Measurements from ENCODE around the gene CRABP1.
"Not testable (repeated sequence)": the region's sequence is repeated elsewhere in the genome, so short reads cannot be mapped to it uniquely, and the experiment has no call there.

The CRABP1 gene

DNA sequence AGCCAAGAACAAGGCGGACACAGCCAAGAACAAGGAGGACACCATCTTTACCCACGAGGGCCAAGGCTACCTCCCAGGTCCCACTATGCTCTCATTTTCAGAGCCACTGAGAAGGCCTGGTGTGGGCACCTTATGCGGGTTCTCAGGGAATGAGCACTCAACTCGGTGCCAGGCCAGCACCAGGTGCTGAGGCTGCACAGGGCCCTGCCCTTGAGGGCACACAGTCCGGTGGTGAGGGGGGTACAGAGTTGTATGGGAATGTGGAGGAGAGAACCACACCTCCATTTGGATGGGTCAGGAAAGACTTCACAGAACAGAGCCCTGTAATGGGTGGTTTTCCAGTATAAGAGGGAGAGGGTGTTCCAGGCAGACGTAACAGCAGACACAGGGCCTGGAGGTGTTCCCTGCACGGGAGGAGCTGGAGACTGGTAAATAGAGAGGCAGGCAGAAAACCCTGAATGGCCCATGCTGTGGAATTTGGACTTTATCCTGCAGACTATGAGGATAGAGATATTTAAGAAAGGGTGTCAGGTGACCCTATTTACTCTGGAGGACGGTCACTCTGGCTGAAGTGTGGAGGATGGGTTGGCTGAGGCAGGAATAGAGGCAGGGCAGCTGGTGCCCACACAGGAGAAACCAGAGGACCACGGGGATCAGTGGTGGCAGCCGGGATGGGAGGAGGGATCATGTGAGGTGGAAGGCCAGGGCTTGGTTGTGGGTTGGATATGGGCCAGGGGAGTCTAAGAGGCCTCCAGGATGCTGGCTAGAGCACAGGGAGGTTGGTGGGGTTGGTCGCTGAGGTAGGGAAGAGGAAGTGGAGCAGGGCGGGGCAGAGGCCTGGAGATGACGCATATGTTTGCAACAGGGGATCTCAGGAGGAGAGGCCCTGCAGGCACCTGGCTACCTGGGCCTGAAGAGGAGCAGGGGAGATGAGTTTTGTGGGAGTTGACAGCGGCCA lies 34.6 kb downstream of the CRABP1 start:
- DNase-seq (ENCODE audit: low read depth), result no peak

DNA sequence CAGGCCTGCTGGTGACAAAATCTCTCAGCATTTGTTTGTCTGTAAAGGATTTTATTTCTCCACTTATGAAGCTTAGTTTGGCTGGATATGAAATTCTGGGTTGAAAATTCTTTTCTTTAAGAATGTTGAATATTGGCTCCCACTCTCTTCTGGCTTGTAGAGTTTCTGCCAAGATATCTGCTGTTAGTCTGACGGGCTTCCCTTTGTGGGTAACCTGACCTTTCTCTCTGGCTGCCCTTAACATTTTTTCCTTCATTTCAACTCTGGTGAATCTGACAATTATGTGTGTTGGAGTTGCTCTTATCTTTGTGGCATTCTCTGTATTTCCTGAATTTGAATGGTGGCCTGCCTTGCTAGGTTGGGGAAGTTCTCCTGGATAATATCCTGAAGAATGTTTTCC lies 40.0 kb downstream of the CRABP1 start:
- not testable (repeated sequence) for DNase-seq (ENCODE audit: low read depth)

GRCh38 chr15:78382114-78382880 lies 42.1 kb downstream of the CRABP1 start:
- DNase-seq (ENCODE audit: low read depth), result no peak

- no peak for DNase-seq (ENCODE audit: low read depth)
Observed at GRCh38 chr15:78384651-78385050, 44.5 kb downstream of the CRABP1 start.

GRCh38 chr15:78387246-78388037 lies 47.3 kb downstream of the CRABP1 start:
- DNase-seq (ENCODE audit: low read depth), result no peak

DNA sequence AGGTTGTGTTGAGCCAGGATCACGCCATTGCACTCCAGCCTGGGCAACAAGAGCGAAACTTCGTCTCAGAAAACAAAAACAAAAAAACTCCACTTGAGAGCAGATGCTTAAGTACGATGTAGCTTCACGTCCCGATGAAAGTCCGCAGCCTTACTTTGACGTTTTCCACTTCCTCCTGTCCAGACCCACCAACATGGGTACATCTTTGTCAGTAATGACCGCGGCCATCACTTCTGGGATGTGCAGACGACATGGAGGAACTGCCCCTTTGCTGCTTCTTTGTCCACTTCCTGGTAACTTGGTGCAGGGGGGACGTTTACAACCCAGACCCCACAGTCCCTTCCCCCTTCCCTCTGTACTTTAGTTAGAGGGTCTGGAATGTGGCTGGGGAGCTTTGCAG lies 48.7 kb downstream of the CRABP1 start:
- no peak for DNase-seq (ENCODE audit: low read depth)

DNA sequence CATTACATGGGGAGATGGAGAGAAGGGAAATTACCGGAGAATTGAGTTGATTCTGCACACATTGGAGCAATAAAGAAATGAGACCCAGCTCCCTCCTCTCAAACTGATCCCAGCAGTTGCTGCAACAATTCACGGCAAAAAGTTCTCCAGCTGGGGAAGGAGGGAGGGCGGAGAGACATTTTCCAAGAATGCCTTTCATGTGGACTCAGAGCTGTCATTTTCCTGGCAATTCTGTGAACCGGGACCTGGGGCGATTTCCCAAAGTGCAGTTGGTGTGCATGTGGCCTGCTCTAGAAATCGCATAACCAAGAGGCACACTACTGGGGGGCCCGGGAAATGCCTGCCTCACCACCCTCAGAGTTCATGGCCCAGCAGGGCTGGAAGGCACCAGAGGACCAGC lies 49.2 kb downstream of the CRABP1 start:
- DNase-seq (ENCODE audit: low read depth), result peak; percentile 69

DNA sequence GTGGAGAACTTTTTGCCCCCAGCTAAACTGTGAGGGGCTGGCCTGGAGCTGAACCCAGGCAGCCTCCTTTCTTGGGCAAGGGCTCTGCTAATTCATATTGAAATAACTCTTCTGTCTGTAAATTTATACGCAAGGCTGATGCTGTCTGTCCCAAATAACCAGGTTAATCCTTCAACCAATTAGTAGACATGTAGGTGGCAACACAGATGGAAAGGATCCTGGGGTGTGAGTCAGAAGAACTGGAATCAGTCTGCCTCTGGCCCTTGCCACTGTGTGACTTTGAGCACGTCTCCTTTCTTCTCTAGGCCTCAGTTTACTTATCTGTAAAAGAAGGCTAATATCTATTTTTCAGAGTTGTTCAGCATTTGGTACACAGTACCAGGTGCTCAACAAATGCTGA lies 49.6 kb downstream of the CRABP1 start:
- no peak for DNase-seq (ENCODE audit: low read depth)

DNA sequence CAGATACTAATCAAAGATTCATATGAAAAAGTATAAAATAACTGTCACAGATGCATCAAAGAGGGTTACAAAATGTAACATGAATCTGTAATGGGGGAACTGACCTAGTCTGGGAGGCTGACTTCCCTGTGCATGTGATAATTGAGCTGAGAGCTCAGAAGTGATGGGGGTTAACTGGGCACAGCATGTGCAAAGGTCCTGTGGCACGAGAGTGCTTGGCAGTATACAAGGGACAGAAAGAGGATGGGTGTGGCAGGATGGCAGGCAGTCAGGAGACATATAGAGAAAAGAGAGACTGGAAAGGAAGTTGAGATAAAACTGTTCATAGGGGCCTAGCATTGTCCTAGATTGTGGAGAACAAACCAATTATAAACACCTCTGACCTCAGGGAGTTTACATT lies 50.1 kb downstream of the CRABP1 start:
- no peak for DNase-seq (ENCODE audit: low read depth)

DNA sequence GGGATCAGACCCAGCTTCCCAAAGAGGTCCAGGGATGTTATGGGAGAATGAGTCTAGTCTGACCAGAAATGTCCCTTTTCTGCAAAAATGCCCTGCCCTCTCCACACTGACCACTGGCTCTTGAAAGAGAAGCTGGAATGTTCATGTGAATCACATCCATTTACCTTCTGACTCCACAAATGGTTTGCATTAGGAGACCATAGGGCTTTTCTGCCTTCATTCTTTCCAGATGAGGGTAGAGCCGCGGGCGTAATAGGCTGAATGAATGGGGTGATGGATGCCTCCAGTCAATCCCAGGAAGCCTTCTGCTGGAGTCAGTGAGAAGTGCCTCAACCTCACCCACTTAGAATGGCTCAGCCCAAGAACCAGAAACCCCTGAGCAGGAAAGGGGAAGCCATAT lies 50.7 kb downstream of the CRABP1 start:
- peak; percentile 84 for DNase-seq (ENCODE audit: low read depth)

GRCh38 chr15:78391781-78392180 lies 51.6 kb downstream of the CRABP1 start:
- DNase-seq (ENCODE audit: low read depth), result no peak

DNA sequence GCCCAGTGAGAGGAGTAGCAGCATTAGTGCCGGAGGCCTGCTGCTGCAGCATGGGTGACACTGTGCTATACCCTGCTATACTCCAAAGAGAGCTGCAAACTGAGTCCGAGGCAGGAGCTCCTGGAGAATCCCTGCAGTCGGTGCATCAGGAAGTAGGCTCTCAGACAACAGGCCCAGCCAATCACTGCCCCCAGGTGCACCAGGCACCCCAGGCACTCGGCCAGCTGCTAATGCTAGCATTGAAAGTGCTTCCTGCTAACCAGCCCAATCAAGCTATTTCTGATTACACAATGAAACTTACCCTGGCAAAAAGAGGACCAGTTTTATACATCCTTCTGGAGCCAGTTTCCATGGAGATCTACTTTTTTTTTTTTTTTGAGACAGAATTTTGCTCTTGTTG lies 52.3 kb downstream of the CRABP1 start:
- DNase-seq (ENCODE audit: low read depth), result no peak

DNA sequence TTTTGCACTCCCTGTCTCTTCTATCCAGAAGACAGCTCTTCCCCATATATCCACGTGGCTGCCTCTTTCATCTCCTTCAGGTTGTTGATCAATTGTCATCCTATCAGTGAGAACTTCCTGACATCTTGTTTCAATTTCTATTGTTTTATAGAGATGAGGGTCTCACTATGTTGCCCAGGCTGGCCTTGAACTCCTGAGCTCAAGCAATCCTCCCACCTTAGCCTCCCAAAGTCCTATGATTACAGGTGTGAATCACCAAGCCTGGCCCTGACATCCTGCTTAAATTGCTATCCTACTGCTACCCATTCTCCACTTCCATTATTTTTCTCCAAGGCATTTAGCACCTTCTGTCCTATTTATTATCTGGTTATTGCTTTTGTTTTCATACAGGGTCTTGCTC lies 53.0 kb downstream of the CRABP1 start:
- no peak for DNase-seq (ENCODE audit: low read depth)

DNA sequence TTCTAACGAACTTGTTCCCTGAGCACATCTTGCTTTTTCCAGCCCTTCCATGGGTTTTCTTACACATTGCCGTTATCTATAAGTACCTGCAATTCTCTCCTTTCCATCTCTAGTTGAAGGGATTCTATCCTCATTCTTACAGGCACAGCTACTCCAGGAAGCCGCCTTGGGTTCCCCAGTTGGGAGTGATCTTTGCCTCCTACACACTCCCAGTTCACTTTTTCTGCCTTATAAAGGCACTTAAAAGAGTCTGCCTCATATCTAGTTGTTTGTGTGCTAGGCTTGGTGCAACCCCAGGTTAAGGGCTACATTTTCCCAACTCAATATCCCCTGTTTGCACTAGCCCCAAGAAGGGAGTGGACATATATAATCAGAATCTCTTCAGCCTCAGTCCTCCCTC lies 53.9 kb downstream of the CRABP1 start:
- DNase-seq (ENCODE audit: low read depth), result no peak

DNA sequence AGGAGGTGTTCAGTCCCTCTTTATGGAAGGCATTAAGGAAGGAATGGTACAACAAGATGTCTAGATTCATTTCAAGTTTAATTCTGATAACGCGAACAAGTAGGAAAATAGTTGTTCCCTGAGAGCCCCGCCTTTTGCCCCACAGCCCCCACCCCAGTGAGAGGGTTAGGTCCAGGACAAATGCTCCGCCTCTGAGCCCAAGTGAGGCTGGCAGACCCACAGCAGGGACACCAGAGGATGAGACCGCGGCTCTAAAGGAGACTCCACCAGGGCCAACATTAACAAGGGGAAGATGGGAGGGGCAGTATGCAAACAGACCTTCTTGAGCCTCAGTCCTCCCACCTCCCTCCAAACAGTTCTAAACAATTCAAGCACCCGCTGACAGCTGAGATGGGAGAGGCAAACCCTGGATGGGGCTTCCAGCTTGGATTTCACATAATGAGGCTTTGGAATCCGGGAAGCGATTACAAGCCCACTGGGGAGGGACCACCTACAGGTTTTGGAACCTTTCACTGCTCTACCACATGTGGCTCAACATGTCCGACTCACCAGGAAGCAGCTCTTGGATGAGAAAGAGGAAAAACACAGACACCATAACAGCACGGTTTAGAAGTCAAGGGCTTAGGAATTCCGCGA lies 54.9 kb downstream of the CRABP1 start:
- DNase-seq (ENCODE audit: low read depth), result no peak

DNA sequence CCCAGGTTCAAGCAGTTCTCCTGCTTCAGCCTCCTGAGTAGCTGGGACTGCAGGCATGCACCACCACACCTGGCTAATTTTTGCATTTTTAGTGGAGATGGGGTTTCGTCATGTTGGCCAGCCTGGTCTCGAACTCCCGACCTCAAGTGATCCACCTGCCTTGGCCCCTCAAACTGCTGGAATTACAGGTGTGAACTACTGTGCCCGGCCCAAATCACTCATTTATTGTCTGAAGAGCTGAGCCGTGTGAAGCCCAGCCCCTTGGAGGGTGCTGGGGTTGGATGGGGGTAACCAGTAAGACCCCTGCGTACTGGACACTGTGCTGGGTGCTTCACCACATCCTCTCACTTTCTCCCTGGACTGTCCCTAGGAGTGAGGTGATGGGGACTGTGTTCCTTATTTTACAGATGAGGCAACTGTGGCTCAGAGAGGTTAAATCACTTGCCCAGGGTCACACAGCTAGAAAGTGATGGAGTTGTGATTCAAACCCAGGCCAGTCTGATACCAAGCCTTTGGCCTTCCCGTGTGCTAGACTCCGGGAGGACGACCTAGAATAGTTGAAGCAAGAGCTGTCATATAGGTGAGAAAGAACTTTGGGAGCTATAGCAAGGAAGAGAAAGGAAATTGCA lies 56.1 kb downstream of the CRABP1 start:
- DNase-seq (ENCODE audit: low read depth), result no peak

GRCh38 chr15:78396976-78397375 lies 56.8 kb downstream of the CRABP1 start:
- no peak for DNase-seq (ENCODE audit: low read depth)

GRCh38 chr15:78397382-78397781 lies 57.2 kb downstream of the CRABP1 start:
- no peak for DNase-seq (ENCODE audit: low read depth)
